Astrocyte (in vitro differentiated cells and primary cell): ENCODE measurements around the gene ACTL6A. TPM values are rescaled to one million over a fixed set of nuclear protein-coding genes. Genes with fewer than 3 reads are reported as not detected.

Experiments
- DNase-seq: peaks from one replicate; pipeline ENCODE4 v3.0.0-alpha.2; 2010; ENCODE audit warnings: low read depth
- FAIRE-seq: peaks from 2 replicates; lab custom pipeline; 2011; peaks lifted over from hg19 to GRCh38; lab: Jason Lieb, UNC
- H2AFZ ChIP-seq: 2 replicates; pipeline ENCODE4 v1.6.0; 2012; ENCODE audit warnings: low read depth, low read length, inconsistent platforms
- H3K27ac ChIP-seq: 2 replicates; pipeline ENCODE4 v1.5.1; 2011; ENCODE audit warnings: low read depth, low read length, inconsistent platforms
- H3K27me3 ChIP-seq: 2 replicates; pipeline ENCODE4 v1.6.0; 2011; ENCODE audit warnings: low read length, inconsistent platforms; ENCODE audit not compliant: insufficient read depth
- H3K36me3 ChIP-seq: 2 replicates; pipeline ENCODE4 v1.5.1; 2011; ENCODE audit warnings: low read length, inconsistent platforms; ENCODE audit not compliant: insufficient read depth
- H3K4me1 ChIP-seq: 2 replicates; pipeline ENCODE4 v1.5.1; 2011; ENCODE audit warnings: low read length, inconsistent platforms; ENCODE audit not compliant: insufficient read depth
- H3K4me2 ChIP-seq: 2 replicates; pipeline ENCODE4 v1.6.0; 2012; ENCODE audit warnings: low read length, inconsistent platforms
- H3K4me3 ChIP-seq: 2 replicates; pipeline ENCODE4 v1.5.1; 2011; ENCODE audit warnings: low read depth, mild to moderate bottlenecking, low read length, inconsistent platforms; ENCODE audit not compliant: insufficient read depth
- H3K79me2 ChIP-seq: 2 replicates; pipeline ENCODE4 v1.6.0; 2012; ENCODE audit warnings: mild to moderate bottlenecking, low read length, inconsistent platforms; ENCODE audit not compliant: insufficient read depth
- H3K9ac ChIP-seq: 2 replicates; pipeline ENCODE4 v1.6.0; 2012; ENCODE audit warnings: mild to moderate bottlenecking, low read length, inconsistent platforms
- H3K9me3 ChIP-seq: 2 replicates; pipeline ENCODE4 v1.5.1; 2012; ENCODE audit warnings: low read depth, mild to moderate bottlenecking, low read length, inconsistent platforms; ENCODE audit not compliant: insufficient read depth
- H4K20me1 ChIP-seq: 2 replicates; pipeline ENCODE4 v1.6.0; 2012; ENCODE audit warnings: low read length, inconsistent platforms; ENCODE audit not compliant: insufficient read depth
- H3K27ac Mint-ChIP-seq: one replicate; pipeline ENCODE4 v1.8.0; 2021; ENCODE audit warnings: mild to moderate bottlenecking, mixed read lengths; ENCODE audit not compliant: unreplicated experiment
- H3K27me3 Mint-ChIP-seq: one replicate; pipeline ENCODE4 v1.8.0; 2021; ENCODE audit warnings: low read depth, mixed read lengths; ENCODE audit not compliant: unreplicated experiment
- H3K36me3 Mint-ChIP-seq: one replicate; pipeline ENCODE4 v1.8.0; 2021; ENCODE audit warnings: low read depth, mixed read lengths; ENCODE audit not compliant: unreplicated experiment
- H3K4me1 Mint-ChIP-seq: one replicate; pipeline ENCODE4 v1.8.0; 2021; ENCODE audit warnings: low read depth, mixed read lengths; ENCODE audit not compliant: unreplicated experiment
- H3K4me3 Mint-ChIP-seq: one replicate; pipeline ENCODE4 v1.8.0; 2021; ENCODE audit warnings: mild to moderate bottlenecking, moderate library complexity, mixed read lengths; ENCODE audit not compliant: unreplicated experiment
- H3K9me3 Mint-ChIP-seq: one replicate; pipeline ENCODE4 v1.8.0; 2021; ENCODE audit warnings: mild to moderate bottlenecking, mixed read lengths; ENCODE audit not compliant: unreplicated experiment
- CTCF ChIP-seq: IDR thresholded peaks from 2 replicates; pipeline ENCODE4 v1.5.1; 2011; ENCODE audit warnings: low read depth, mild to moderate bottlenecking, inconsistent platforms, low read length, moderate library complexity; ENCODE audit not compliant: insufficient read depth
- EZH2 ChIP-seq: IDR thresholded peaks from 2 replicates; pipeline ENCODE4 v1.6.1; 2012; ENCODE audit warnings: mild to moderate bottlenecking, low read length, inconsistent platforms; ENCODE audit not compliant: insufficient read depth
- total RNA-seq: library from RNA; stranded (reverse); gene quantifications from 2 replicates; pipeline ENCODE4 v1.2.1, GENCODE V29; 2021

The ACTL6A gene
- total RNA-seq, 1 donor from 2014 or later: 47.0 TPM

- no peak overlapping the region for H3K4me3 Mint-ChIP-seq
- DNase-seq: no peak
- Histone ChIP-seq H3K27ac (no peak overlapping the region), H3K27me3 (no peaks in the 10 kb centered on the region), H3K9ac (no peak overlapping the region), H2AFZ (no peak overlapping the region), H3K4me3 (no peak overlapping the region), H3K9me3 (no peaks in the 10 kb centered on the region), H3K4me2 (no peak overlapping the region), H3K79me2 (peaks cover 6% of the 10 kb centered on the region), H3K36me3 (peaks cover 69% of the 10 kb centered on the region), H3K4me1 (no peaks in the 10 kb centered on the region), H4K20me1 (peaks cover 4% of the 10 kb centered on the region)
- no peak overlapping the region for H3K27ac Mint-ChIP-seq
- no peak for TF ChIP-seq EZH2
- TF ChIP-seq CTCF: no peak
- no peaks in the 10 kb centered on the region for H3K27me3 Mint-ChIP-seq
- FAIRE-seq: no peak
- H3K36me3 Mint-ChIP-seq: peaks cover 6% of the 10 kb centered on the region
- no peaks in the 10 kb centered on the region for H3K9me3 Mint-ChIP-seq
- H3K4me1 Mint-ChIP-seq: no peaks in the 10 kb centered on the region
Measured at GRCh38 chr3:179590669-179591068, 27.9 kb downstream of the ACTL6A start.

GRCh38 chr3:179591313-179591712 is 28.6 kb downstream of the ACTL6A start:
- Histone ChIP-seq H3K36me3 (peaks cover 68% of the 10 kb centered on the region), H3K79me2 (peaks cover 9% of the 10 kb centered on the region), H3K4me3 (no peak overlapping the region), H3K4me2 (no peak overlapping the region), H3K4me1 (no peaks in the 10 kb centered on the region), H3K9ac (no peak overlapping the region), H4K20me1 (peaks cover 4% of the 10 kb centered on the region), H2AFZ (no peak overlapping the region), H3K27ac (no peak overlapping the region), H3K27me3 (no peaks in the 10 kb centered on the region), H3K9me3 (no peaks in the 10 kb centered on the region)
- no peak overlapping the region for H3K27ac Mint-ChIP-seq
- no peak overlapping the region for H3K4me3 Mint-ChIP-seq
- no peak for FAIRE-seq
- no peak for DNase-seq
- no peaks in the 10 kb centered on the region for H3K27me3 Mint-ChIP-seq
- TF ChIP-seq EZH2 (no peak), CTCF (no peak)
- peaks cover 6% of the 10 kb centered on the region for H3K36me3 Mint-ChIP-seq
- no peaks in the 10 kb centered on the region for H3K4me1 Mint-ChIP-seq
- H3K9me3 Mint-ChIP-seq: no peaks in the 10 kb centered on the region

GRCh38 chr3:179599531-179599930 is 36.8 kb downstream of the ACTL6A start:
- Histone ChIP-seq H3K4me3 (no peak overlapping the region), H3K36me3 (peaks cover 46% of the 10 kb centered on the region), H3K27me3 (no peaks in the 10 kb centered on the region), H3K27ac (no peak overlapping the region), H3K4me1 (no peaks in the 10 kb centered on the region), H3K4me2 (no peak overlapping the region), H3K9ac (no peak overlapping the region), H4K20me1 (peaks cover 17% of the 10 kb centered on the region), H3K79me2 (peaks cover 63% of the 10 kb centered on the region), H3K9me3 (no peaks in the 10 kb centered on the region), H2AFZ (no peak overlapping the region)
- Mint-ChIP-seq H3K27ac (peak overlapping the region; percentile 54), H3K4me3 (no peak overlapping the region), H3K36me3 (peaks cover 7% of the 10 kb centered on the region), H3K4me1 (peaks cover 5% of the 10 kb centered on the region), H3K9me3 (no peaks in the 10 kb centered on the region), H3K27me3 (no peaks in the 10 kb centered on the region)
- TF ChIP-seq CTCF: no peak
- TF ChIP-seq EZH2: no peak
- DNase-seq (no peak), FAIRE-seq (no peak)
